Effector memory CD4-positive, alpha-beta T cell (primary cell): Measurements from ENCODE around the gene CLASP1.
"Not testable (repeated sequence)": the region's sequence is repeated elsewhere in the genome, so short reads cannot be mapped to it uniquely, and the experiment has no call there.

ENCODE experiments used
- DNase-seq, 3 donors: peaks; one replicate each; pipeline ENCODE4 v3.0.0-alpha.2; 2020
- H3K27ac ChIP-seq: 2 replicates; pipeline ENCODE4 v1.7.0; 2013; ENCODE audit warnings: mild to moderate bottlenecking, low read length, moderate library complexity; ENCODE audit not compliant: insufficient read depth, poor library complexity, severe bottlenecking
- H3K27me3 ChIP-seq: replicated peaks from 2 replicates; pipeline ENCODE4 v1.7.0; 2013; ENCODE audit warnings: mild to moderate bottlenecking, low read length; ENCODE audit not compliant: insufficient read depth, control insufficient read depth, poor library complexity, severe bottlenecking
- H3K36me3 ChIP-seq: 2 replicates; pipeline ENCODE4 v1.7.0; 2013; ENCODE audit warnings: mild to moderate bottlenecking, low read length, moderate library complexity; ENCODE audit not compliant: control insufficient read depth, insufficient read depth
- H3K4me1 ChIP-seq: 2 replicates; pipeline ENCODE4 v1.7.0; 2013; ENCODE audit warnings: low read length, mild to moderate bottlenecking; ENCODE audit not compliant: control insufficient read depth, insufficient read depth, poor library complexity, severe bottlenecking
- H3K4me3 ChIP-seq: 2 replicates; pipeline ENCODE4 v1.7.0; 2013; ENCODE audit warnings: low read length, low read depth, mild to moderate bottlenecking; ENCODE audit not compliant: insufficient read depth, poor library complexity, severe bottlenecking
- H3K9me3 ChIP-seq: 2 replicates; pipeline ENCODE4 v1.7.0; 2013; ENCODE audit warnings: mild to moderate bottlenecking, low read length, moderate library complexity; ENCODE audit not compliant: control insufficient read depth

CLASP1 gene

GRCh38 chr2:121483021-121483420 is 166.2 kb downstream of the CLASP1 start:
- H3K4me3 ChIP-seq, result no peak overlapping the region
- no peaks in the 10 kb centered on the region for H3K27me3 ChIP-seq
- H3K27ac ChIP-seq, result no peak overlapping the region
- no peaks in the 10 kb centered on the region for H3K9me3 ChIP-seq
- peaks cover 3% of the 10 kb centered on the region for H3K36me3 ChIP-seq
- no peaks in the 10 kb centered on the region for H3K4me1 ChIP-seq
- no peak for DNase-seq

GRCh38 chr2:121480826-121481225 is 168.4 kb downstream of the CLASP1 start:
- DNase-seq, result no peak
- Histone ChIP-seq H3K27ac (no peak overlapping the region), H3K9me3 (no peaks in the 10 kb centered on the region), H3K4me1 (no peaks in the 10 kb centered on the region), H3K4me3 (no peak overlapping the region), H3K36me3 (peaks cover 3% of the 10 kb centered on the region), H3K27me3 (no peaks in the 10 kb centered on the region)

- H3K4me3 ChIP-seq, result no peak overlapping the region
- no peak for DNase-seq
- H3K4me1 ChIP-seq, result no peaks in the 10 kb centered on the region
- H3K9me3 ChIP-seq, result no peaks in the 10 kb centered on the region
- H3K27ac ChIP-seq, result no peak overlapping the region
- peaks cover 3% of the 10 kb centered on the region for H3K36me3 ChIP-seq
- no peaks in the 10 kb centered on the region for H3K27me3 ChIP-seq
These were observed 169.3 kb downstream of the CLASP1 start for GRCh38 chr2:121479882-121480522.

- Histone ChIP-seq H3K4me3 (no peak overlapping the region), H3K36me3 (peaks cover 3% of the 10 kb centered on the region), H3K27me3 (no peaks in the 10 kb centered on the region), H3K9me3 (no peaks in the 10 kb centered on the region), H3K27ac (no peak overlapping the region), H3K4me1 (no peaks in the 10 kb centered on the region)
- no peak for DNase-seq
These were observed 170.1 kb downstream of the CLASP1 start for GRCh38 chr2:121478996-121479745.

GRCh38 chr2:121478358-121478995 is 170.8 kb downstream of the CLASP1 start:
- H3K9me3 ChIP-seq, H3K36me3 ChIP-seq, H3K27ac ChIP-seq, H3K27me3 ChIP-seq, H3K4me3 ChIP-seq, DNase-seq, H3K4me1 ChIP-seq: not testable (repeated sequence)

- H3K4me3 ChIP-seq, result no peak overlapping the region
- no peaks in the 10 kb centered on the region for H3K4me1 ChIP-seq
These were observed 172.6 kb downstream of the CLASP1 start for GRCh38 chr2:121476684-121477083.

GRCh38 chr2:121475811-121476571 is 173.3 kb downstream of the CLASP1 start:
- Histone ChIP-seq H3K9me3 (no peaks in the 10 kb centered on the region), H3K36me3 (no peaks in the 10 kb centered on the region), H3K27me3 (no peaks in the 10 kb centered on the region), H3K27ac (no peak overlapping the region), H3K4me1 (no peaks in the 10 kb centered on the region), H3K4me3 (no peak overlapping the region)
- DNase-seq, result no peak

More at GRCh38 chr2:121476684-121477083, 172.6 kb downstream of the CLASP1 start:
- Histone ChIP-seq H3K27ac (no peak overlapping the region), H3K27me3 (no peaks in the 10 kb centered on the region), H3K9me3 (no peaks in the 10 kb centered on the region), H3K36me3 (peaks cover 2% of the 10 kb centered on the region)
- DNase-seq, result no peak

- Histone ChIP-seq H3K27ac (no peak overlapping the region), H3K36me3 (peaks cover 21% of the 10 kb centered on the region), H3K27me3 (no peaks in the 10 kb centered on the region), H3K4me1 (no peaks in the 10 kb centered on the region), H3K4me3 (no peak overlapping the region), H3K9me3 (no peaks in the 10 kb centered on the region)
- DNase-seq, result no peak
These were observed 175.8 kb downstream of the CLASP1 start for GRCh38 chr2:121473512-121473911.

GRCh38 chr2:121472470-121472993 is 176.7 kb downstream of the CLASP1 start:
- H3K4me1 ChIP-seq, result no peaks in the 10 kb centered on the region
- H3K9me3 ChIP-seq, result no peaks in the 10 kb centered on the region
- no peaks in the 10 kb centered on the region for H3K27me3 ChIP-seq
- no peak for DNase-seq
- H3K4me3 ChIP-seq, result no peak overlapping the region
- peaks cover 24% of the 10 kb centered on the region for H3K36me3 ChIP-seq
- no peak overlapping the region for H3K27ac ChIP-seq
